ENCODE data around the gene ITGB6.

ITGB6 gene

GRCh38 chr2:160054984-160055725 is 144.9 kb downstream of the ITGB6 start:
- DNase-seq (ENCODE audit: low spot score): no peak
- no peak for FAIRE-seq

GRCh38 chr2:160053946-160054345 is 146.1 kb downstream of the ITGB6 start:
- DNase-seq (ENCODE audit: low spot score) (no peak), FAIRE-seq (no peak)

DNA sequence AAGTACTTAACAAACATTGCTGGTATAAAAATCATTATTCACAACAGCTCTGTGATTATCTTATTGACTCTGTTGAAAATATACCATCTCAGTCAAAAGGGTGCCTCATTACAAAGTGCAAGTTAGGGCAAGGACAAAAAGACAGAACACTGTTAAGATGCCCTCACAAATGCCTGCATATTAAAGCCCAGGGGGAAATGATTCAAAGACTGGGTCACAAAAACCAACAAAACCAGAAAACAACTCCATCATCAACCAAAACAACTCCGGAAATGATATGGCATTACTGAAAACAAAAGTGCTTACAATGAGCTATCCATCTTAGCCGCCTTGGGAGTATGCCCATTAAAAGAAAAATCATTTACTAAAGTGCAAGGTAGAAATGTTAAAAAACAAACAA is 147.5 kb downstream of the ITGB6 start:
- no peak for FAIRE-seq

DNA sequence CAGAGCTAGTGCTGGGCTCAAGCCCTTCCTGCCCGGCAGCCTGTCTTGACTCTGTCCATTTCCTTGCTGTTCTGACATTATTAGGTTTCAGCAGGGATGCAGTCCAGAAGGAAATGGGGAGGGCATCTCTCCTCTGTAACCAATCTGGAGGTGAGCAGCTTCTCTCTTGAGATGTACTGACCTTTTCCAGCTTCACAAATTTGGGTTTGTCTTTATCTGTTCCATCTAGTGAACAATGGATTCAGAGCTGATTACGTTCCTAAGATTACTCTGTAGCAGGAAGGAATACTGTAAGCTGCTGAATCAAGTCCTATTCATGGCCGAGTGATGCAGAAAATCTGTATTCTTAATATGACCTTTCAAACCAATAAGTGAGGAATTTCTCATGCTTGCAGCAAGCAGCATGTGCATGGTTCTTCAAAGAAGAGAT is 148.7 kb downstream of the ITGB6 start:
- DNase-seq (ENCODE audit: low spot score) (no peak), FAIRE-seq (no peak)

More for the DNA sequence above, 147.5 kb downstream of the ITGB6 start:
- no peak for DNase-seq (ENCODE audit: low spot score)

GRCh38 chr2:160050147-160050546 is 149.9 kb downstream of the ITGB6 start:
- FAIRE-seq (no peak), DNase-seq (ENCODE audit: low spot score) (no peak)

All from RCC 7860 (cell line).